Measurements from ENCODE around the gene USP15. TPM values are rescaled to one million over a fixed set of nuclear protein-coding genes. Genes with fewer than 3 reads are reported as not detected.

Gene USP15
- total and polyA plus RNA-seq, 2 of the 8 experiments (the other 6 are each of a cell fraction or from before 2014, with no cell fraction given), result 12.7 to 38.6 TPM

DNA sequence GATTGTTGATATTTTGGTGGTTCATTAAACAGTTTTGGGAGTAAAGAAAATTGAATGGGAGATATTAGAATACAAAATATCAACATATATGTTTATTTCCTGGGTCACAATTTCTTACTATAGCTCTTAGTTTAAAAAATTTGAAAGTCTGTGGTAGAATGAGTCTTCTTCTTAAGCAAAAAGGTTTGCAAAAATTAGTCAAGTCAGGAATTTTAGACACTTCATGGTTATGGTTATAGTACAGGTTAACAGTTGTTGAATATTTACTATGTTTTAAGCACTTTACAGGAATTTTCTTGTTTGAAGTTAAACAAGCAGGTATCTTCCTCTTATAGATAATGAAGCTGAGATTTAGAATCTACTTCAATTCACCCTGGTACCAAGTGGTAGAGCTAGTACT lies 56.8 kb downstream of the USP15 start:
- Histone ChIP-seq H3K23ac (ENCODE audit: insufficient read length) (no peak overlapping the region), H3K27me3 (replicated peaks in 1 of 4; ENCODE audit: control insufficient read depth in 3 of 4, extremely low read depth in 1 of 4, insufficient read depth in 3 of 4, low read length in 3 of 4) (no peaks in the 10 kb centered on the region), H4K8ac (ENCODE audit: extremely low read depth, insufficient read depth, low read length) (no peak overlapping the region), H3K4ac (replicated peaks; ENCODE audit: insufficient read length, low read depth, low read length) (no peak overlapping the region), H3K9ac (replicated peaks in 1 of 4; ENCODE audit: extremely low read depth in 1 of 4, low read depth in 3 of 4, low read length in 3 of 4) (no peak overlapping the region), H4K91ac (replicated peaks; ENCODE audit: insufficient read length, low read length) (no peak overlapping the region), H3K56ac (replicated peaks; ENCODE audit: insufficient read length, low read depth, low read length) (no peak overlapping the region), H3K79me2 (ENCODE audit: control insufficient read depth in 1 of 2, insufficient read depth in 2 of 2, low read length in 2 of 2) (no peaks in the 10 kb centered on the region), H3K23me2 (ENCODE audit: low read depth, low read length) (no peaks in the 10 kb centered on the region), H3K36me3 (ENCODE audit: control insufficient read depth in 2 of 4, insufficient read depth in 4 of 4, low read length in 3 of 4) (peaks cover 0 to 3% (median 0%) of the 10 kb centered on the region in 4 experiments; a peak in 1 of 8 replicates), H3K27ac (ENCODE audit: low read depth, low read length) (no peak overlapping the region), H2BK120ac (replicated peaks; ENCODE audit: low read depth, low read length) (no peak overlapping the region), H3K4me2 (ENCODE audit: insufficient read depth in 1 of 2, low read depth in 2 of 2, low read length in 2 of 2) (no peak overlapping the region), H2BK20ac (ENCODE audit: low read length) (no peak overlapping the region), H3K4me1 (replicated peaks in 1 of 4; ENCODE audit: control insufficient read depth in 3 of 4, insufficient read depth in 4 of 4, low read length in 3 of 4) (no peaks in the 10 kb centered on the region), H2BK5ac (ENCODE audit: low read depth, low read length) (no peak overlapping the region), H4K5ac (ENCODE audit: insufficient read length, low read depth, low read length) (no peak overlapping the region), H2BK12ac (ENCODE audit: low read depth, low read length) (no peak overlapping the region), H3K4me3 (ENCODE audit: extremely low read depth in 1 of 4, insufficient read depth in 2 of 4, low read depth in 3 of 4, low read length in 4 of 4) (no peak overlapping the region), H4K20me1 (replicated peaks in 1 of 2; ENCODE audit: control insufficient read depth in 1 of 2, insufficient read depth in 2 of 2, low read length in 2 of 2) (no peaks in the 10 kb centered on the region), H3K9me3 (ENCODE audit: insufficient read depth in 2 of 2, low read depth in 1 of 2, low read length in 1 of 2) (no peaks in the 10 kb centered on the region), H2AFZ (ENCODE audit: low read length) (no peak overlapping the region), H2AK5ac (ENCODE audit: low read depth, low read length) (no peak overlapping the region), H2BK15ac (ENCODE audit: low read length) (no peak overlapping the region), H3K14ac (ENCODE audit: insufficient read length) (no peak overlapping the region), H3K79me1 (ENCODE audit: low read depth, low read length) (no peaks in the 10 kb centered on the region), H3K18ac (ENCODE audit: extremely low read depth, low read length) (no peak overlapping the region)
- POLR2A ChIA-PET (ENCODE audit: partially characterized antibody), result interaction anchor here (0.6 kb wide), 1 partner anchor 12 kb away, joined by 3 read pairs; no protein-coding TSS in a partner anchor
- no peak for DNase-seq (ENCODE audit: low read depth in 1 of 2, low spot score in 2 of 2)
- FAIRE-seq, result no peak
- CTCF ChIA-PET (ENCODE audit: partially characterized antibody), result no interaction called here
- no peak for TF ChIP-seq RNF2 (IDR thresholded peaks at IDR 0.05; ENCODE audit: borderline replicate concordance, low read depth, low read length, missing control alignments, poor library complexity, severe bottlenecking)
- TF ChIP-seq TCF12 (IDR thresholded peaks at IDR 0.05; ENCODE audit: low read depth, low read length), result no peak
- TF ChIP-seq, protein P1, sequence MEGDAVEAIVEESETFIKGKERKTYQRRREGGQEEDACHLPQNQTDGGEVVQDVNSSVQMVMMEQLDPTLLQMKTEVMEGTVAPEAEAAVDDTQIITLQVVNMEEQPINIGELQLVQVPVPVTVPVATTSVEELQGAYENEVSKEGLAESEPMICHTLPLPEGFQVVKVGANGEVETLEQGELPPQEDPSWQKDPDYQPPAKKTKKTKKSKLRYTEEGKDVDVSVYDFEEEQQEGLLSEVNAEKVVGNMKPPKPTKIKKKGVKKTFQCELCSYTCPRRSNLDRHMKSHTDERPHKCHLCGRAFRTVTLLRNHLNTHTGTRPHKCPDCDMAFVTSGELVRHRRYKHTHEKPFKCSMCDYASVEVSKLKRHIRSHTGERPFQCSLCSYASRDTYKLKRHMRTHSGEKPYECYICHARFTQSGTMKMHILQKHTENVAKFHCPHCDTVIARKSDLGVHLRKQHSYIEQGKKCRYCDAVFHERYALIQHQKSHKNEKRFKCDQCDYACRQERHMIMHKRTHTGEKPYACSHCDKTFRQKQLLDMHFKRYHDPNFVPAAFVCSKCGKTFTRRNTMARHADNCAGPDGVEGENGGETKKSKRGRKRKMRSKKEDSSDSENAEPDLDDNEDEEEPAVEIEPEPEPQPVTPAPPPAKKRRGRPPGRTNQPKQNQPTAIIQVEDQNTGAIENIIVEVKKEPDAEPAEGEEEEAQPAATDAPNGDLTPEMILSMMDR (IDR thresholded peaks at IDR 0.05; ENCODE audit: control extremely low read depth in 1 of 3, insufficient read depth in 1 of 3, low read depth in 1 of 3, low read length in 3 of 3), result no peak
- TF ChIP-seq PHF8 (conservative IDR thresholded peaks at IDR 0.05; ENCODE audit: low read depth, low read length), result no peak
- TF ChIP-seq RAD21 (IDR thresholded peaks at IDR 0.05 in 1 of 2, conservative IDR thresholded peaks at IDR 0.05 in 1 of 2; ENCODE audit: low read depth in 2 of 2, low read length in 2 of 2), result no peak
- TF ChIP-seq, protein P2, sequence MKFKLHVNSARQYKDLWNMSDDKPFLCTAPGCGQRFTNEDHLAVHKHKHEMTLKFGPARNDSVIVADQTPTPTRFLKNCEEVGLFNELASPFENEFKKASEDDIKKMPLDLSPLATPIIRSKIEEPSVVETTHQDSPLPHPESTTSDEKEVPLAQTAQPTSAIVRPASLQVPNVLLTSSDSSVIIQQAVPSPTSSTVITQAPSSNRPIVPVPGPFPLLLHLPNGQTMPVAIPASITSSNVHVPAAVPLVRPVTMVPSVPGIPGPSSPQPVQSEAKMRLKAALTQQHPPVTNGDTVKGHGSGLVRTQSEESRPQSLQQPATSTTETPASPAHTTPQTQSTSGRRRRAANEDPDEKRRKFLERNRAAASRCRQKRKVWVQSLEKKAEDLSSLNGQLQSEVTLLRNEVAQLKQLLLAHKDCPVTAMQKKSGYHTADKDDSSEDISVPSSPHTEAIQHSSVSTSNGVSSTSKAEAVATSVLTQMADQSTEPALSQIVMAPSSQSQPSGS (IDR thresholded peaks at IDR 0.05; ENCODE audit: low read length), result no peak
- TF ChIP-seq KDM4A (IDR thresholded peaks at IDR 0.05; ENCODE audit: low read depth, low read length, severe bottlenecking), result no peak
- no peak for TF ChIP-seq SRF (IDR thresholded peaks at IDR 0.05; ENCODE audit: low read depth, low read length)
- TF ChIP-seq CHD1 (IDR thresholded peaks at IDR 0.05; ENCODE audit: low read depth, low read length), result no peak
- TF ChIP-seq POLR2A (IDR thresholded peaks at IDR 0.05; ENCODE audit: control extremely low read depth in 1 of 2, low read depth in 2 of 2, low read length in 2 of 2), result no peak
- TF ChIP-seq CEBPB (IDR thresholded peaks at IDR 0.05; ENCODE audit: low read depth, low read length), result no peak

Measured in H1 (cell line).